H7 (cell line): Measurements from ENCODE around the gene TRUB2. TPM values are rescaled to one million over a fixed set of nuclear protein-coding genes. Genes with fewer than 3 reads are reported as not detected.
A peak's percentile ranks its signal among the peaks of the same experiment; 100 is the strongest.
"Not testable (repeated sequence)": the region's sequence is repeated elsewhere in the genome, so short reads cannot be mapped to it uniquely, and the experiment has no call there.

Experiments
- DNase-seq: peaks from one replicate; pipeline ENCODE4 v3.0.0; 2012
- H3K27me3 ChIP-seq: 2 replicates; pipeline ENCODE4 v1.6.0; 2011; ENCODE audit warnings: mild to moderate bottlenecking, low read length; ENCODE audit not compliant: control insufficient read depth, insufficient read depth
- H3K36me3 ChIP-seq: replicated peaks from 2 replicates; pipeline ENCODE4 v1.5.1; 2011; ENCODE audit warnings: low read length; ENCODE audit not compliant: control insufficient read depth, insufficient read depth
- H3K4me3 ChIP-seq: 2 replicates; pipeline ENCODE4 v1.5.1; 2011; ENCODE audit warnings: low read depth, mild to moderate bottlenecking, control low read depth, low read length, moderate library complexity; ENCODE audit not compliant: insufficient read depth
- total RNA-seq: library from RNA; depleted of rRNA; stranded (reverse); fragments of >200 nt; shearing (Covaris generic); gene quantifications from 2 replicates; pipeline ENCODE4 v1.2.3, GENCODE V29; 2014

The TRUB2 gene
- total RNA-seq, 1 experiment from 2014 or later: 51.9 TPM

DNA sequence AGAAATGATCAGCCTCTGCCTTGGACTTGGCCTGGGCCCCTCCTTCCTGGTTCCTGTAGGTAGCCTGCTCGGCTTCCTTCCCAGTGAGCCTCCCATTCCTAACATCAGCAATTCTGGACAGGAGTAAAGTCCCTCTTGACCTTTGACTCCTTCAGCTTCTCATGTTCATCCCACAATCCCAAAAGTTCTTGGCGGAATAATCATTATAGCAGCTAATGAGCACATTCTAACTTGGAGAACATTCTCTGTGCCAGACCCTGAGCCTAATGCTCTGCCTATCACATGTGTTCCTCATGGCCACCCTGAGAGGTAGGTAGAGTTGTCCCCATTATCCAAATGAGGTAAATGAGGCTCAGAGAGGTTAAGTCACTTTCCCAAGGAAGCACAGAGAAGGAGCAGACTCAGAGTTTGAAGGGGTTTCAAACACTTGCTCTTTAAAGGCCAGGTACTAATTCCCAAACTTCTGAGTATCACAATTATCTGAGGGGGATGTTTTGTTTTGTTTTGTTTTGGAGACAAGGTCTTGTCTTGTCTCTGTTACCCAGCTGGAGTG is 24.9 kb downstream of the TRUB2 start:
- Histone ChIP-seq H3K4me3 (no peak overlapping the region), H3K36me3 (no peaks in the 10 kb centered on the region), H3K27me3 (no peaks in the 10 kb centered on the region)
- no peak for DNase-seq

DNA sequence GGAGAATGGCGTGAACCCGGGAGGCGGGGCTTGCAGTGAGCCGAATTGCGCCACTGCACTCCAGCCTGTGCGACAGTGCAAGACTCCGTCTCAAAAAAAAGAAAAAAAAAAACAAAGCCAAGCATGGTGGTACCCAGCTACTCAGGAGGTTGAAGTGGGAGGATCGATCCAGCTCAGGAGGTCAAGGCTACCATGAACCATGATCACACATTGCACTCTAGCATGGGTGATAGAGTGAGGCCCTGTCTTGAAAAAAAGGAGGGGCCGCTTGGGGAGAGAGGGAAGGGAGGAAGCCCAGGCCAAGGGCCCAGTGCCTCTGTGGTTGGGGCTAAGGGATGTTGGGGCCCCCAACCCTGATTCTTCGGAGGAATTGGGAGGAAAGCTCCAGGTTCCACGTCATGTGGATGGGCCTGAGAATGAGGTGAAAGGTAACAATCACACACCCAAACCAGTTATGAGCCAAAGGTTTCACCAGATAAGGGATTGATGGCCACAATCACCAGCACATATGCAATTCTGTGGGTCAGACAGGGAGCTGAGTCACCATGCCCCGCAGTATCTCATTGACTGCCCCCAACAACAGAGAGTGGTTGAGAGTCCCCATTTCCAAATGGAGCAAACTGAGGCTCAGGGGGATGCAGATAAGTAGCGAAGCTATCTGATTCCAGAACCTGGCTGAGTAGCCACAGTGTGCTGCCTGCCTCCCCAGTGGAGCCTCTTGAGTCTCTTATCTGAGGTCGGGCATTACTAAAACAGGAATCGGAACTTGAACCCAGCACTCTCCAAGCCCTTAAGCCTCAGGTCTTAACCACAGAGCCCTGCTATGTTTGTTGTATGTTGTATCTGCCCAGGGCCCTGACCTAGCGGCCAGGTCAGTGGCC is 25.7 kb downstream of the TRUB2 start:
- DNase-seq: no peak
- H3K27me3 ChIP-seq: no peaks in the 10 kb centered on the region
- H3K4me3 ChIP-seq: no peak overlapping the region
- no peaks in the 10 kb centered on the region for H3K36me3 ChIP-seq

DNA sequence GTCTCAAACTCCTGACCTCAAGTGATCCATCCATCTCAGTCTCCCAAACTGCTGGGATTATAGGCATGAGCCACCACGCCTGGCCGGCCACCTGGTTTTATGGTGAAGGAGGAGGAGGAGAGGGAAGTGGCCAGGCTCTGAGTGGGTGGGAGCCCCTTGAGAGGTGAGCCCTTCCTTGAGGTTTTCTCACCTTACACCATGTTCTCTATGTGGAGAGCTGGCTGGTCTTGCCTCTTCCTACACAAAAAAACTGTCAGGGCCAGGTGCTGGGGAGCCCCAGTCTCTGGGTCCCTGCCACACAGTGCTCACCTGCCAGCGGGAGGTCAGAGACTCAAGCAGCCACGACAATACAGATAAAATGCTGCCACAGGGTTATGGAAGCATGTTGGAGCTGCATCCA is 28.1 kb downstream of the TRUB2 start:
- H3K27me3 ChIP-seq: no peaks in the 10 kb centered on the region
- H3K4me3 ChIP-seq: no peak overlapping the region
- no peaks in the 10 kb centered on the region for H3K36me3 ChIP-seq
- DNase-seq: no peak

DNA sequence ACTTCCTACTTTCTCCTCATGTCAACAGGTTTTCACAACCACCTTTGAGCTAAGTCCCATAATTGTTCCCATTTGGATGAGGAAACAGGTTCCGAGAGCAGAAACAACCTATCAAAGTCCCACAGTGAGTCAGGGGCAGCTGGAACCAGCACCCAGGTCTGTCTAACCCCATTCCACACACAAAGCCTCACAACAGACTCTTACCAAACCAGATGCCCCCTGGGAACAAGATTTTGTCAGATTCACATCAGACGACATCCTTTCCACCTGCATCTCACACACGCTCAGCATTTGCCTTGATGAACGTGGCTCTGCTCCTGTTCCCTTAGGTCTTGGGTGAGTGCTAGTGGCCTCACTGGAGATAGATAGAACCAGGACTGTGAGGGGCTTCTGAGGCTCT is 29.2 kb downstream of the TRUB2 start:
- Histone ChIP-seq H3K36me3 (peaks cover 4% of the 10 kb centered on the region), H3K27me3 (no peaks in the 10 kb centered on the region), H3K4me3 (no peak overlapping the region)
- no peak for DNase-seq

DNA sequence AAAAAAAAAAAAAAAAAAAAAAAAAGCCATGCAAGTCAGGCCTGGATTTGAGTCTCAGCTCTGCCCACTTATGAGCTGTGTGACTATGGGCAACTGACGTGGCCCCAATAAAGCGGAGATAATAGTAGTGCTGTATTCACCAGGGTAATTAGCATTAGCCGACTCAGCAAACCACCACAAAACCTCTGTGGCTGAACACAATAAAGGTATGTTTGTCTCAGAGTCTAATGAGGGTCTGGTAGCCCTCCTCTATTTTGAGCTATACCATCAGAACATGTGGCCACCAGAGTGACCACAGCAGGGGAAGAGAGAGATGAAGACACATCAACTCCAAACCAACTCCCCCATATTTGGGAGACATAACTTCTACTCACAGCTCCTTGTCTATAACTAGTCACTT is 30.2 kb downstream of the TRUB2 start:
- no peak for DNase-seq
- H3K36me3 ChIP-seq: peaks cover 5% of the 10 kb centered on the region
- H3K27me3 ChIP-seq: no peaks in the 10 kb centered on the region
- H3K4me3 ChIP-seq: no peak overlapping the region

DNA sequence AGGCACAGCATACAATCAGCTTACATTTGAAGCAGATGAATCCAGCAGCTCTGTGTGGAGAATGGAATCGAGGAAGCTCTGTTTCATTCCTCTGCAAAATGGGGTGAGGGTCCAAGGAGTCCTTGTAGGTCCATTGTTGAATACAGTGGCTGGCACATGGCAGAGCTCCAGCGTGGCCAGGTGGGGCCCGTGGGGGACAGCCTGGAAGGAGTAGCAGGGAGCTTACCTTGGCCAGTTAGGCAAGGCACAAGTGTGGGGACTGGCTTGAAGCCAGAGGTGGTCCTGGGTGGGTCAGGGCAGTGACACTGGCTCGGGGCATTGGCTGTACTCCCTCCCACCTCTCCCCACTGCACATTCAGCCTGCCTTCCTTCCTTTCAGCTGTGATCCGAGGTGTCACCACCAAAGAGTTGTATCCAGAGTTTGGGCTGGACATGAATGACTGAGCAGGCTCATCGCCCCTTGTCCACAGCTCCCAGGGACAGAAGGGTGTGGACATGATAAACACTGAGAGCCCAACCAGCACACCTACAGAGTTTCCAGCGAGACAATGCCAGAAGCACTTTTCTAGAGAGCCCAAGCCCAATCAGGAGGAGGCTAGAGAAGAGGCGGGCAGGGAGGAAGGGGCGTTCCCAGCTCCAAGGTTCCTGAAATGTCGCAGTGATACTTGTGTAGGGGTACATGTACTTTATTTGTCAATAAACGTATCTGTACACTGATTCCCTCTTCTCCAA is 33.8 kb downstream of the TRUB2 start:
- no peak for DNase-seq
- peaks cover 13% of the 10 kb centered on the region for H3K36me3 ChIP-seq
- H3K4me3 ChIP-seq: no peak overlapping the region
- no peaks in the 10 kb centered on the region for H3K27me3 ChIP-seq

DNA sequence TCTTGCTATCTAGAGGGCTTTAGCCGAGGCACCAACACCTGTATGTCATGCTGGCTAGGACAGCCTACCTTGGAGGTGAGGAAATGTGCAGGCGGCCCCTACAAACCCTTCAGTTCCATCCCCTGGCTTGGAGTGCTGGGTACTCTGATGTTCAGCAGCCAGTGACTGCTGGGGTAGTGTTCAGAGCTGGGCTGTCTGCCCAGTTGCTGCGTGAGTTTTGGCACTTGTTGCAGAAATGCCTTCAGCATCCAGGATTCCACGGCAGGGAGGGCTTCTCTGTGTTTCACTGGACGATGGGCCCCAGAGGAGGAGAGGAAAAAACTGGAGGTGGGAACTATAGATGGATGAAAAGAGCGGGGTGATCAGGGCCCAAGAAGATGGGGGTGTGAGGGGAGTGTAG is 35.8 kb downstream of the TRUB2 start:
- Histone ChIP-seq H3K27me3 (no peaks in the 10 kb centered on the region), H3K4me3 (no peak overlapping the region), H3K36me3 (peaks cover 13% of the 10 kb centered on the region)
- DNase-seq: no peak

DNA sequence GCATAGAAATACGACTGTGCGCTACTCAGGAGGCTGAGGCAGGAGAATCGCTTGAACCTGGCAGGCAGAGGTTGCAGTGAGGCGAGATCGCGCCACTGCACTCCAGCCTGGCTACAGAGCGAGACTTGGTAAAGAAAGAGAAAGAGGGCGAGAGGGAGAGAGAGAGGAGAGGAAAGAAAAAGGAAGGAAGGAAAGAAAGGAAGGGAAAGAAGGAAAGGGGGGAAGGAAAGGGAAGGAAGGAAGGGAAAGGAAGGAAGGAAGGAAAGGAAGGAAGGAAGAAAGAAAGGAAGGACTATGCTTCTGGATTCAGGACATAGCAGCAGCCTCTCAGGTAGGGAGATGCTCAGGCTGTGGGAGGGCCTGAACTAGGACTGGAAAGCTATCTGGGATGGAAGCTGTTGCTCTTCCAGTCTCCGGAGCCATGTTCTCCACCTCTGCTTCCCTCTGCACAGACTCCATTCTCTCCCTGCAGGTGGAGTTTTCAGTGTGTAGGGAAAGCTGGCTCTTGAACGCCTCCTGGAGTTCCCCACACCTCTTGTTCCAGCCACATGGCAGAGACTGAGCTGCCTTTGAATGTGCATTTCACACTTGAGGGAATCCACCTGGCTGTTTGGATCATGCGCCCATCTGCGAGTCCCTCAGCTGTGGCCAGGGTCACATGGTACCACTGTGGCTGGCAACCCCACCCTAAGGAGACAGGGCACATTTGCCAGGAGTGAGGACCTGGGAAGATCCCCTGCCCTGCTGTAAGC is 37.0 kb downstream of the TRUB2 start:
- Histone ChIP-seq H3K36me3 (peaks cover 14% of the 10 kb centered on the region), H3K4me3 (no peak overlapping the region), H3K27me3 (no peaks in the 10 kb centered on the region)
- DNase-seq: no peak

DNA sequence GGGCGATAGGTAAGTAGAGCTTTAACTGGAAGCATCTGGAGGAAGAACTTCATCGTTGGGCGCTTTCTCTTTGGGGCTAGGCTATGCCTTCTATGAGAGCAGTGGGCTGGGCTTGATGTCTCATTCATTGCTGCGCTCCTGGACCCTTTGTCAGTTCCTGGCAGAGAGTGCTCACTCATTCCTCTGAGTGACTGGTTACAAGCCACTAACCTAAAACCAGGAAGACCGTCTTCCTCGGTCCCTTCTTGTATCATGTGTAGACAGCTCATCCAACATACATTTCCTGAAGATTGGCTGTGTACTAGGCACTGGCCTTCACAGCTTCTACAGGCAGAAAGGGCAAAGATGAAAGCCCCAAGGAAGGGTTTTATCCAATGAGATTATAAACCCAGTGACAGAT is 39.7 kb downstream of the TRUB2 start:
- no peak for DNase-seq
- no peak overlapping the region for H3K4me3 ChIP-seq
- H3K36me3 ChIP-seq: peaks cover 11% of the 10 kb centered on the region
- H3K27me3 ChIP-seq: no peaks in the 10 kb centered on the region

DNA sequence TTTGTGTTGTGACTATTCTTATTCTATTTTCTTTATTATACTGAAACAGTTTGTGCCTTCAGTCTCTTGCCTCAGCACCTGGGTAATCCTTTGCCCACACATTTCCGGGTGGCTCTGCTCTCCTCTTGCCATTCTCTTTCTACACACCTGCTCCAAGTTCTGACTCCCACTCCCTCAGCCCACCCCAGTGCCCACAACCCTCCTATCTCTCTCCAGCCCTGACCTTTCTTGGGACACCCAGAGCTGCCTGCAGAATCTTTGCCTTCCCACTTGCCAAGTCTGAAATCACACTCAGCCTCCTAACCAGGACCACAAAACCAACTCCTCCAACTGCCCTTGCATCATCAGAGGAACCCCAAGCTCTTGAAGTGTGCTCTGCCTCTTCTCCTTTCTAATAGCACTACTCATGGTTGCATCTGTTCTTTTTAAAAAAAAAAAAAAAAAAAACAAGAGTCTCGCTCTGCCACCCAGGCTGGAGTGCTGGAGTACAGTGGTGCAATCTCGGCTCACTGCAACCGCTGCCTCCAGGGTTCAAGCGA is 42.1 kb downstream of the TRUB2 start:
- no peak overlapping the region for H3K4me3 ChIP-seq
- no peak for DNase-seq
- H3K36me3 ChIP-seq: peaks cover 4% of the 10 kb centered on the region
- no peaks in the 10 kb centered on the region for H3K27me3 ChIP-seq

DNA sequence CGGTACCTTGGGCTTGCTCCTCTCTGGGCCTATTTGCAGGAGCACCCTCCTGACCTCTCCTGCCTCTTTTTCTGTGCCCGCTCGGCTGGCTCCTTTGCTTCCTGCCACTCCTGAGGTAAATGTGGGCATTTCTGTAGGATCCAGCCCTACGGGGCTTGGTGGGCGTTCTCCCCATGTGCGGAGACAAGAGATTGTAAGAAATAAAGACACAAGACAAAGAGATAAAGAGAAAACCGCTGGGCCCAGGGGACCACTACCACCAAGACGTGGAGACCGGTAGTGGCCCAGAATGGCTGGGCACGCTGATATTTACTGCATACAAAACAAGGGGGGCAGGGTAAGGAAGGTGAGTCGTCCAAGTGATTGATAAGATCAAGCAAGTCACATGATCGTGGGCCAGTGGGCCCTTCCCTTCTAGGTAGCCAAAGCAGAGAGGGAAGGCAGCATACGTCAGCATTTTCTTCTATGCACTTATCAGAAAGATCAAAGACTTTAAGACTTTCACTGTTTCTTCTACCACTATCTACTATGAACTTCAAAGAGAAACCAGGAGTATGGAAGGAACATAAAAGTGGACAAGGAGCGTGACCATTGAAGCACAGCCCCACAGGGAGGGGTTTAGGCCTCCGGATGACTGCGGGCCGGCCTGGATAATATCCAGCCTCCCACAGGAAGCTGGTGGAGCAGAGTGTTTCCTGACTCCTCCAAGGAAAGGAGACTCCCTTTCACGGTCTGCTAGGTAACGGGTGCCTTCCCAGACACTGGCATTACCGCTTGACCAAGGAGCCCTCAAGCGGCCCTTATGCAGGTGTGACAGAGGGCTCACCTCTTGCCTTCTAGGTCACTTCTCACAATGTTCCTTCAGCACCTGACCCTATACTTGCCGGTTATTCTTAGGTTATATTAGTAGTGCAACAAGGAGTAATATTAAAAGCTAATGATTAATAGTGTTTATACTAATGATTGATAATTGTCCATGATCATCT is 42.9 kb downstream of the TRUB2 start:
- not testable (repeated sequence) for H3K36me3 ChIP-seq, H3K4me3 ChIP-seq, DNase-seq, H3K27me3 ChIP-seq

DNA sequence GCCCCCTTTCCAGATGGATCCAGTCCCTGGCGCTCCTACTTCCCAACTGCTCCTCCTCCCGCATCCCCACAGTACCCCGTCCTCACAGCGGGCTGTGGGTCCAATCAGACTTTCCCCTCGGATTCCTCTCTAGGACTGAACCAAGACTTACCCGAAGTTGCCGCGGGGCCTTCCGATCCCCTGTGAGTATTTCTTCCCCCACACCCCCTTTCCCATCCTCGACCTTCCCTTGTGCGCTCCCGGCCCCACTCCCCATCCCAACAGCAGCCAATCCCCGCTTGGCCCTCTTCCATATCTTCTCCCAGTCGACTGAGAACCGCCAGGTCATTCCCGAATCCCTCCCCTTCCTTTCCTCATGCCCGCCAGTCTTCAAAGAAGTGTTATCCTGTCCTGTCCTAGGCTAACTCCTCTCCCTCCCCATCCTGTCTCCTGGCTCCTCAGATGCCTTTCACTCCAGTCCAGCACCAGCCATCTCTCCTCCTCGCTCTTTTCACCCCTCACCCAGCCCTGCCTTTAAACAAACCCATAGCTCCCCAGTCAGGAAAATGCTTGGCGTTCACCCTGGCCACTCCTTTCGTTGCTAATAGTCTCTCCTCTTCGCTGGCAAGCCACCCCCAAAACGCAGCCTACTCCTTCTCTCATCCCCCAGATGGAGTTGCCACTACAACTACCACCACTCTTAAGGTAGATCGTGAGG is 45.5 kb downstream of the TRUB2 start:
- Histone ChIP-seq H3K27me3 (no peaks in the 10 kb centered on the region), H3K4me3 (peak overlapping the region; percentile 80), H3K36me3 (peaks cover 12% of the 10 kb centered on the region)
- peak; percentile 78 for DNase-seq

DNA sequence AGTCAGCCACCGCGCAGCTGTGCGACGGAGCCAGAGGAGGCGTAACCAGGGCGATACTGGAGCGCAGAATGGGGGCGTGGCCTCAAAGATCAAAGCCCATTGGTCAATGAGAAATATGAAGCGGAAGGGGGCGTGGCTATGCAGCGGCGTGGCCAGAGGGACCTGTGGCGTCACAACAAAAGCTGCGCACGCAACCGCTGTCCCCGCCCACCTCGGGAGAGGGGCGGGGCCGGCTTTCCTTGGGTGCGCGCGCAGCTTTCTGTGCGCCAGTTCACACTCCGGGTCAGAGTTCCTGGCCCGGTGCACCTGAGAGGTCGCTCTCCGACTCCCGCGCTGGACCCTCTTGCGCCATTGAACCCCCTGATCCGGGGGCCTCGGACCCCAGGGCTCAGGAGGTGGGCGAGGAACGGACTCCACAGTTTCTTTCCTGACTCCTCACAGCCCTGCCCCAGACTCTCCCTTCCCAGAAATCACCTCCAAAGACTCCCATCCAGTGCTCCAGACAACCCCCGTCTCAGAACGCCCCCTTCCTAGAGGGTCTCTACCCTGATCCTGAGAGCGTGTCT is 46.2 kb downstream of the TRUB2 start, which contains the start of gene SWI5:
Gene SWI5, plus strand, starts transcription at position 269 of the 566 bp plus-strand sequence.
- Histone ChIP-seq H3K4me3 (peak within 1 kb of the TSS; percentile 84), H3K27me3 (no peaks in the 10 kb centered on the region), H3K36me3 (peaks cover 15% of the 10 kb centered on the region)
- peak; percentile 99 for DNase-seq
